Psoas muscle (tissue), 8 donors: ENCODE results near the gene SREBF2. TPM values are rescaled to one million over a fixed set of nuclear protein-coding genes. Genes with fewer than 3 reads are reported as not detected.

Experiments used
- ATAC-seq, 4 donors: fragments of 200-7000 bp; cut with Tn5 transposase; one replicate each; pipeline ENCODE4 v1.9.1; 2020; ENCODE audit warnings: moderate library complexity in 3 of 4, mild to moderate bottlenecking in 2 of 4
- DNase-seq, 2 donors: peaks; one replicate each; pipeline ENCODE4 v3.0.0-alpha.2; 2020
- H3K27ac ChIP-seq: fragments of 200-600 bp; one replicate; pipeline ENCODE4 v1.8.0; 2022
- H3K27me3 ChIP-seq, 3 donors: fragments of 200-600 bp in 1 of 3; one replicate each; pipeline versions ENCODE4 v1.6.1 to v1.8.0; 2013 to 2022; ENCODE audit warnings: low read length in 2 of 3, mild to moderate bottlenecking in 2 of 3, moderate library complexity in 1 of 3; ENCODE audit not compliant: insufficient read depth in 3 of 3
- H3K36me3 ChIP-seq, 2 donors: fragments of 200-600 bp in 1 of 2; one replicate each; pipeline versions ENCODE4 v1.6.1 to v1.8.0; 2013 to 2022; ENCODE audit warnings: low read depth in 1 of 2, mild to moderate bottlenecking in 1 of 2, moderate library complexity in 1 of 2; ENCODE audit not compliant: insufficient read depth in 1 of 2
- H3K4me1 ChIP-seq: fragments of 200-600 bp; one replicate; pipeline ENCODE4 v1.8.0; 2022
- H3K4me3 ChIP-seq: fragments of 200-600 bp; one replicate; pipeline ENCODE4 v1.8.0; 2022; ENCODE audit warnings: mild to moderate bottlenecking
- H3K9me3 ChIP-seq: fragments of 200-600 bp; one replicate; pipeline ENCODE4 v1.8.0; 2022
- CTCF ChIP-seq: fragments of 200-600 bp; IDR thresholded peaks from one replicate; pipeline ENCODE4 v1.8.0; 2022; ENCODE audit warnings: antibody characterized with exemption
- WGBS, 3 donors: extraction: QIAGEN DNeasy Blood & Tissue Kit; methylation state at CpG; one replicate each; pipeline versions ENCODE4 v1.1.6 to v1.1.7; 2013; 5-methylcytosine and 5-hydroxymethylcytosine counted together
- intact Hi-C, 2 donors: fragments of 100-400 bp; cut with DNase I; formaldehyde crosslinking; loops; one replicate each; pipeline versions ENCODE4 v1.11.0 to v1.14.2; 2022
- polyA plus RNA-seq, 3 donors: library from polyadenylated mRNA; stranded (reverse); fragments of 200-250 nt; gene quantifications; one replicate each; pipeline ENCODE4 v1.2.3, GENCODE V29; 2013
- total RNA-seq, 4 donors: library from RNA; stranded (reverse); fragmentation: NEBNext Ultra II Directional in 2 of 4; extraction: Animal tissue kit (Norgen Biotek cat#: 25700) in 2 of 4; gene quantifications; one replicate each; pipeline versions ENCODE4 v1.2.1 to v1.2.4, GENCODE V29; 2021 to 2023
- donor health status: healthy with polysubstance abuse.
- donor health status: DM: no; HTN: no; CAD: no; lungs with moderate emphysema.
- donor health status: Bipolar disorder and iron deficiency.
- donor health status: healthy.
- donor health status: DM: yes; HTN: yes; CAD: no.
- donor health status: DM: no; HTN: no; CAD: no.
- donor health status: DM: no; HTN: no; CAD: no.
- donor health status: DM: yes; HTN: yes; CAD: no.

Gene SREBF2
- total and polyA plus RNA-seq, 7 donors = 21.0 to 47.0 (median 36.3) TPM

GRCh38 chr22:41913842-41914534 is 81.1 kb downstream of the SREBF2 start:
- Histone ChIP-seq H3K9me3 (no peaks in the 10 kb centered on the region), H3K4me3 (no peak overlapping the region), H3K36me3 (no peaks in the 10 kb centered on the region), H3K27me3 (peaks cover 0 to 75% (median 27%) of the 10 kb centered on the region in 3 donors), H3K4me1 (peaks cover 12% of the 10 kb centered on the region), H3K27ac (no peak overlapping the region)
- ATAC-seq (no peak), DNase-seq (no peak)
- intact Hi-C loops = no loop called here
- 3 to 4% (median 3%) methylated on average over 59 to 79 of the region's 79 CpGs for WGBS, 3 donors
- TF ChIP-seq CTCF = no peak

- Histone ChIP-seq H3K27me3 (peaks cover 0 to 78% (median 27%) of the 10 kb centered on the region in 3 donors), H3K4me3 (peak overlapping the region; percentile 57), H3K36me3 (no peaks in the 10 kb centered on the region), H3K4me1 (peaks cover 12% of the 10 kb centered on the region), H3K27ac (no peak overlapping the region), H3K9me3 (no peaks in the 10 kb centered on the region)
- ATAC-seq = no peak
- intact Hi-C loops = no loop called here
- no peak for DNase-seq
- 0 to 1% (median 1%) methylated on average over 24 to 67 of the region's 67 CpGs for WGBS, 3 donors
- no peak for TF ChIP-seq CTCF
These were observed 81.7 kb downstream of the SREBF2 start for GRCh38 chr22:41914611-41915034.

GRCh38 chr22:41915035-41915785 is 82.3 kb downstream of the SREBF2 start, which contains the start of gene SHISA8:
SHISA8 (minus strand) TSS chr22:41915074; CDS start chr22:41914667, 407 bp downstream.
- no peak for TF ChIP-seq CTCF
- WGBS, 3 donors = 9 to 16% (median 10%) methylated on average over 40 to 63 of the region's 63 CpGs
- peak in 3 of 4 donors; percentile 33 to 52 (median 40) for ATAC-seq
- H3K4me1 ChIP-seq = peaks cover 15% of the 10 kb centered on the region
- H3K4me3 ChIP-seq = peak within 1 kb of the TSS; percentile 57
- H3K27me3 ChIP-seq = peaks cover 0 to 77% (median 27%) of the 10 kb centered on the region in 3 donors
- H3K36me3 ChIP-seq = no peaks in the 10 kb centered on the region
- intact Hi-C loops = no loop called here
- peak; percentile 56 to 66 for DNase-seq
- no peak within 1 kb of the TSS for H3K27ac ChIP-seq
- H3K9me3 ChIP-seq = no peaks in the 10 kb centered on the region

- H3K27ac ChIP-seq = no peak overlapping the region
- H3K27me3 ChIP-seq = peaks cover 0 to 71% (median 24%) of the 10 kb centered on the region in 3 donors
- no peak overlapping the region for H3K4me3 ChIP-seq
- intact Hi-C loops = no loop called here
- WGBS, 3 donors = 51 to 66% (median 56%) methylated on average over 11 of the region's 11 CpGs
- no peak for TF ChIP-seq CTCF
- peaks cover 7% of the 10 kb centered on the region for H3K4me1 ChIP-seq
- H3K9me3 ChIP-seq = no peaks in the 10 kb centered on the region
- no peak for ATAC-seq
- no peaks in the 10 kb centered on the region for H3K36me3 ChIP-seq
- no peak for DNase-seq
These were observed 83.0 kb downstream of the SREBF2 start for GRCh38 chr22:41915786-41916493.
